DMS 273 treated with DMSO at 0.1 percent for 48 hours (cell line): ENCODE measurements around the gene FOXR1.
A peak's percentile ranks its signal among the peaks of the same experiment; 100 is the strongest.
"Not testable (repeated sequence)": the region's sequence is repeated elsewhere in the genome, so short reads cannot be mapped to it uniquely, and the experiment has no call there.

Experiments
- DNase-seq: peaks from one replicate; lab custom pipeline; 2025; lab: John Stamatoyannopoulos, UW

FOXR1 gene

GRCh38 chr11:118997627-118998387 lies 26.2 kb downstream of the FOXR1 start, which contains the start of gene CENATAC:
Gene CENATAC, plus strand, starts transcription at chr11:118998138. Its CDS starts 60 bp downstream, at chr11:118998198.
- peak; percentile 64 for DNase-seq

- DNase-seq = no peak
Observed at GRCh38 chr11:118998388-118998717, 26.8 kb downstream of the FOXR1 start.

- DNase-seq = no peak
Observed at GRCh38 chr11:118998822-118999221, 27.3 kb downstream of the FOXR1 start.

GRCh38 chr11:119000906-119001305 lies 29.3 kb downstream of the FOXR1 start:
- no peak for DNase-seq

GRCh38 chr11:119006656-119007055 lies 35.1 kb downstream of the FOXR1 start:
- no peak for DNase-seq

- DNase-seq = no peak
Observed at GRCh38 chr11:119011476-119012053, 40.0 kb downstream of the FOXR1 start.

GRCh38 chr11:119012629-119013170 lies 41.1 kb downstream of the FOXR1 start:
- no peak for DNase-seq

- no peak for DNase-seq
Observed at GRCh38 chr11:119014209-119014924, 42.8 kb downstream of the FOXR1 start.

- DNase-seq = no peak
Observed at GRCh38 chr11:119015054-119015611, 43.6 kb downstream of the FOXR1 start.

GRCh38 chr11:119016216-119017009 lies 44.9 kb downstream of the FOXR1 start:
- DNase-seq = no peak

GRCh38 chr11:119017377-119017776 lies 45.8 kb downstream of the FOXR1 start:
- DNase-seq = not testable (repeated sequence)

- DNase-seq = peak; percentile 90
Observed at GRCh38 chr11:119018074-119018938, 46.7 kb downstream of the FOXR1 start, which contains the start of the genes RPS25 and TRAPPC4. Gene RPS25, minus strand, starts transcription at chr11:119018343. Its CDS starts 59 bp downstream, at chr11:119018284. Gene TRAPPC4, plus strand, starts transcription at chr11:119018766. Its CDS starts 30 bp downstream, at chr11:119018796.

- no peak for DNase-seq
Observed at GRCh38 chr11:119019996-119020395, 48.4 kb downstream of the FOXR1 start.

- DNase-seq = no peak
Observed at GRCh38 chr11:119021631-119022030, 50.1 kb downstream of the FOXR1 start.

- no peak for DNase-seq
Observed at GRCh38 chr11:119023741-119024140, 52.2 kb downstream of the FOXR1 start.

- no peak for DNase-seq
Observed at GRCh38 chr11:119024430-119025098, 53.0 kb downstream of the FOXR1 start.

GRCh38 chr11:119025099-119025473 lies 53.5 kb downstream of the FOXR1 start:
- DNase-seq = no peak

- no peak for DNase-seq
Observed at GRCh38 chr11:119025541-119025940, 54.0 kb downstream of the FOXR1 start.

- DNase-seq = no peak
Observed at GRCh38 chr11:119025978-119026766, 54.6 kb downstream of the FOXR1 start.
